Epithelial cell of proximal tubule (primary cell): ENCODE measurements around the gene GREB1L. TPM values are rescaled to one million over a fixed set of nuclear protein-coding genes. Genes with fewer than 3 reads are reported as not detected.

Experiments used
- DNase-seq: peaks from one replicate; pipeline ENCODE4 v3.0.0-alpha.2; 2011; ENCODE audit warnings: low read depth
- H3K4me3 ChIP-seq: 2 replicates; pipeline ENCODE4 v1.5.1; 2011; ENCODE audit warnings: low read depth, mild to moderate bottlenecking, low read length
- CTCF ChIP-seq: conservative IDR thresholded peaks from 2 replicates; pipeline ENCODE4 v1.5.1; 2012; ENCODE audit warnings: low read depth, mild to moderate bottlenecking, low read length
- total RNA-seq: library from RNA; depleted of rRNA; stranded (reverse); fragments of >200 nt; gene quantifications from 2 replicates; pipeline ENCODE4 v1.2.3, GENCODE V29; 2015

Gene GREB1L
- total RNA-seq, 1 donor from 2014 or later: 6.2 TPM

GRCh38 chr18:21289827-21290226 lies 47.8 kb downstream of the GREB1L start:
- TF ChIP-seq CTCF: no peak
- H3K4me3 ChIP-seq: no peak overlapping the region
- no peak for DNase-seq

- TF ChIP-seq CTCF: no peak
Observed at GRCh38 chr18:21291106-21291505, 49.1 kb downstream of the GREB1L start.

GRCh38 chr18:21293479-21293878 lies 51.4 kb downstream of the GREB1L start:
- H3K4me3 ChIP-seq: no peak overlapping the region
- no peak for DNase-seq
- no peak for TF ChIP-seq CTCF

More at GRCh38 chr18:21291106-21291505, 49.1 kb downstream of the GREB1L start:
- no peak for DNase-seq
- H3K4me3 ChIP-seq: no peak overlapping the region

- no peak overlapping the region for H3K4me3 ChIP-seq
- DNase-seq: no peak
- no peak for TF ChIP-seq CTCF
Observed at GRCh38 chr18:21295101-21295500, 53.1 kb downstream of the GREB1L start.

- no peak overlapping the region for H3K4me3 ChIP-seq
- TF ChIP-seq CTCF: no peak
- DNase-seq: no peak
Observed at GRCh38 chr18:21296045-21296444, 54.0 kb downstream of the GREB1L start.

- no peak for TF ChIP-seq CTCF
- H3K4me3 ChIP-seq: no peak overlapping the region
Observed at GRCh38 chr18:21298351-21298750, 56.3 kb downstream of the GREB1L start.

GRCh38 chr18:21300035-21300907 lies 58.2 kb downstream of the GREB1L start:
- DNase-seq: no peak
- no peak overlapping the region for H3K4me3 ChIP-seq

More at GRCh38 chr18:21298351-21298750, 56.3 kb downstream of the GREB1L start:
- no peak for DNase-seq

More at GRCh38 chr18:21300035-21300907, 58.2 kb downstream of the GREB1L start:
- no peak for TF ChIP-seq CTCF
